ENCODE data around the gene SRCAP. TPM values are rescaled to one million over a fixed set of nuclear protein-coding genes. Genes with fewer than 3 reads are reported as not detected.

The SRCAP gene
- total RNA-seq, 1 experiment from 2014 or later, result 58.5 TPM

DNA sequence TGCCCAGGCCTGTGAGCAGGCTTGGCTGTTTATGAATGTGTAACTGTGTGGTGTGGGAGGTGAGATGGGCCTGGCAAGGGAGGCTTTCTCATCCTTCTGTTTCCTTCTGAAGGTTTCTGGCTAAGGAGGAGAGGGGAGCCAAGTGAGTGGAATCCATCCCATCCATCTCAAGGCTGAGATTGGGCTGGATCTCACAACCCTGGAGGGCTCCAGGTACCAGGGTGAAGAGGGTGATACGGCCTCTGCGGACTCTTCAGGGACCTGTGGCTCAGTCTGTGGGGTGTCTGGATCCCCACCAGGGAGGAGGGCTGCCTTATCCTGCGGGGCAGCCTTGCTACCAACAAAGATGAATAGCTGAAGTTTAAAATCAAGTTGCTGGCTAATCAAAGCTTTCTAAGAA lies 81.0 kb downstream of the SRCAP start:
- ChIA-PET POLR2A (no interaction called here), CTCF (no interaction called here)
- ATAC-seq (no peak), DNase-seq (ENCODE audit: low spot score) (no peak)
- H3K27ac Mint-ChIP-seq, result no peak overlapping the region
- H3K9me3 Mint-ChIP-seq, result no peaks in the 10 kb centered on the region
- H3K4me3 Mint-ChIP-seq, result no peak overlapping the region
- H3K27me3 Mint-ChIP-seq (ENCODE audit: low read depth), result no peaks in the 10 kb centered on the region; the same call in 1 of the 2 replicates
- peaks cover 14% of the 10 kb centered on the region for H3K36me3 Mint-ChIP-seq
- TF ChIP-seq HMGA2 (CRISPR knock-in tag; IDR thresholded peaks at IDR 0.05), result no peak
- no peak for TF ChIP-seq ZNF317 (CRISPR knock-in tag; IDR thresholded peaks at IDR 0.05; ENCODE audit: borderline replicate concordance, low read depth)
- TF ChIP-seq, protein P1, sequence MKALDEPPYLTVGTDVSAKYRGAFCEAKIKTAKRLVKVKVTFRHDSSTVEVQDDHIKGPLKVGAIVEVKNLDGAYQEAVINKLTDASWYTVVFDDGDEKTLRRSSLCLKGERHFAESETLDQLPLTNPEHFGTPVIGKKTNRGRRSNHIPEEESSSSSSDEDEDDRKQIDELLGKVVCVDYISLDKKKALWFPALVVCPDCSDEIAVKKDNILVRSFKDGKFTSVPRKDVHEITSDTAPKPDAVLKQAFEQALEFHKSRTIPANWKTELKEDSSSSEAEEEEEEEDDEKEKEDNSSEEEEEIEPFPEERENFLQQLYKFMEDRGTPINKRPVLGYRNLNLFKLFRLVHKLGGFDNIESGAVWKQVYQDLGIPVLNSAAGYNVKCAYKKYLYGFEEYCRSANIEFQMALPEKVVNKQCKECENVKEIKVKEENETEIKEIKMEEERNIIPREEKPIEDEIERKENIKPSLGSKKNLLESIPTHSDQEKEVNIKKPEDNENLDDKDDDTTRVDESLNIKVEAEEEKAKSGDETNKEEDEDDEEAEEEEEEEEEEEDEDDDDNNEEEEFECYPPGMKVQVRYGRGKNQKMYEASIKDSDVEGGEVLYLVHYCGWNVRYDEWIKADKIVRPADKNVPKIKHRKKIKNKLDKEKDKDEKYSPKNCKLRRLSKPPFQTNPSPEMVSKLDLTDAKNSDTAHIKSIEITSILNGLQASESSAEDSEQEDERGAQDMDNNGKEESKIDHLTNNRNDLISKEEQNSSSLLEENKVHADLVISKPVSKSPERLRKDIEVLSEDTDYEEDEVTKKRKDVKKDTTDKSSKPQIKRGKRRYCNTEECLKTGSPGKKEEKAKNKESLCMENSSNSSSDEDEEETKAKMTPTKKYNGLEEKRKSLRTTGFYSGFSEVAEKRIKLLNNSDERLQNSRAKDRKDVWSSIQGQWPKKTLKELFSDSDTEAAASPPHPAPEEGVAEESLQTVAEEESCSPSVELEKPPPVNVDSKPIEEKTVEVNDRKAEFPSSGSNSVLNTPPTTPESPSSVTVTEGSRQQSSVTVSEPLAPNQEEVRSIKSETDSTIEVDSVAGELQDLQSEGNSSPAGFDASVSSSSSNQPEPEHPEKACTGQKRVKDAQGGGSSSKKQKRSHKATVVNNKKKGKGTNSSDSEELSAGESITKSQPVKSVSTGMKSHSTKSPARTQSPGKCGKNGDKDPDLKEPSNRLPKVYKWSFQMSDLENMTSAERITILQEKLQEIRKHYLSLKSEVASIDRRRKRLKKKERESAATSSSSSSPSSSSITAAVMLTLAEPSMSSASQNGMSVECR (CRISPR knock-in tag; IDR thresholded peaks at IDR 0.05; ENCODE audit: borderline replicate concordance), result no peak
- TF ChIP-seq NR3C1 (CRISPR knock-in tag; conservative IDR thresholded peaks at IDR 0.05; ENCODE audit: low read depth), result no peak
- TF ChIP-seq, protein P2, sequence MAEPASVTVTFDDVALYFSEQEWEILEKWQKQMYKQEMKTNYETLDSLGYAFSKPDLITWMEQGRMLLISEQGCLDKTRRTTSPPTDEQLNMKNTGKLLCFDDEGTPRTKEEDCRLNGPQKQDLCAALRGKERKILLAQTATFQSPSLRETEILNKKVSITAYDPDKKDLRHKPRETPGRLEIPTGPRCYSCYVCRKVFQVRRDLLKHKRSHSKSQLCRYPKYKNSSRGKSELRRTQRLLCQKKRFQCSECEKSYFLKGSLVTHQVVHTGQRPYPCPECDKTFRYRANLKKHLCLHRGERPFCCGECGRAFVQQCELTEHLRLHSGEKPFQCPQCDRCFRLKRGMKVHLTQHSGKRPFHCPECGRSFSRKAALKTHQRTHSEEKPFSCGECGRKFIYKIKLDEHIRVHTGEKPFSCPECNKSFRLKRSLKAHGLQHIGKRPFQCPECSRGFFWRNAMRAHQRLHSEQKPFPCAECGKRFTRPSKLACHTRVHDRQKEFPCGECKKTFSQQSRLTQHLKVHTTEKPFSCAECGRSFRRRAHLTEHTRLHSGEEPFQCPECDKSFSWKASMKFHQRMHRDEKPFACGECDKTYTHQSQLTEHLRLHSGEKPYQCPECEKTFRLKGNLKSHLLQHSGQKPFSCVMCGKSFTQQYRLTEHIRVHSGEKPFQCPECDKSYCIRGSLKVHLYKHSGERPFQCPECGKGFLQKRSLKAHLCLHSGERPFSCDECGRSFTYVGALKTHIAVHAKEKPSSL (CRISPR knock-in tag; conservative IDR thresholded peaks at IDR 0.05), result no peak
- TF ChIP-seq ZNF232 (CRISPR knock-in tag; IDR thresholded peaks at IDR 0.05), result no peak
- no peak for TF ChIP-seq MYBL2 (CRISPR knock-in tag; IDR thresholded peaks at IDR 0.05)
- TF ChIP-seq, protein P3, sequence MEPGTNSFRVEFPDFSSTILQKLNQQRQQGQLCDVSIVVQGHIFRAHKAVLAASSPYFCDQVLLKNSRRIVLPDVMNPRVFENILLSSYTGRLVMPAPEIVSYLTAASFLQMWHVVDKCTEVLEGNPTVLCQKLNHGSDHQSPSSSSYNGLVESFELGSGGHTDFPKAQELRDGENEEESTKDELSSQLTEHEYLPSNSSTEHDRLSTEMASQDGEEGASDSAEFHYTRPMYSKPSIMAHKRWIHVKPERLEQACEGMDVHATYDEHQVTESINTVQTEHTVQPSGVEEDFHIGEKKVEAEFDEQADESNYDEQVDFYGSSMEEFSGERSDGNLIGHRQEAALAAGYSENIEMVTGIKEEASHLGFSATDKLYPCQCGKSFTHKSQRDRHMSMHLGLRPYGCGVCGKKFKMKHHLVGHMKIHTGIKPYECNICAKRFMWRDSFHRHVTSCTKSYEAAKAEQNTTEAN (CRISPR knock-in tag; IDR thresholded peaks at IDR 0.05), result no peak
- no peak for TF ChIP-seq NFE2L1 (CRISPR knock-in tag; IDR thresholded peaks at IDR 0.05)
- TF ChIP-seq, protein P4, sequence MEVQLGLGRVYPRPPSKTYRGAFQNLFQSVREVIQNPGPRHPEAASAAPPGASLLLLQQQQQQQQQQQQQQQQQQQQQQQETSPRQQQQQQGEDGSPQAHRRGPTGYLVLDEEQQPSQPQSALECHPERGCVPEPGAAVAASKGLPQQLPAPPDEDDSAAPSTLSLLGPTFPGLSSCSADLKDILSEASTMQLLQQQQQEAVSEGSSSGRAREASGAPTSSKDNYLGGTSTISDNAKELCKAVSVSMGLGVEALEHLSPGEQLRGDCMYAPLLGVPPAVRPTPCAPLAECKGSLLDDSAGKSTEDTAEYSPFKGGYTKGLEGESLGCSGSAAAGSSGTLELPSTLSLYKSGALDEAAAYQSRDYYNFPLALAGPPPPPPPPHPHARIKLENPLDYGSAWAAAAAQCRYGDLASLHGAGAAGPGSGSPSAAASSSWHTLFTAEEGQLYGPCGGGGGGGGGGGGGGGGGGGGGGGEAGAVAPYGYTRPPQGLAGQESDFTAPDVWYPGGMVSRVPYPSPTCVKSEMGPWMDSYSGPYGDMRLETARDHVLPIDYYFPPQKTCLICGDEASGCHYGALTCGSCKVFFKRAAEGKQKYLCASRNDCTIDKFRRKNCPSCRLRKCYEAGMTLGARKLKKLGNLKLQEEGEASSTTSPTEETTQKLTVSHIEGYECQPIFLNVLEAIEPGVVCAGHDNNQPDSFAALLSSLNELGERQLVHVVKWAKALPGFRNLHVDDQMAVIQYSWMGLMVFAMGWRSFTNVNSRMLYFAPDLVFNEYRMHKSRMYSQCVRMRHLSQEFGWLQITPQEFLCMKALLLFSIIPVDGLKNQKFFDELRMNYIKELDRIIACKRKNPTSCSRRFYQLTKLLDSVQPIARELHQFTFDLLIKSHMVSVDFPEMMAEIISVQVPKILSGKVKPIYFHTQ (CRISPR knock-in tag; IDR thresholded peaks at IDR 0.05), result no peak
- TF ChIP-seq IRF2 (CRISPR knock-in tag; IDR thresholded peaks at IDR 0.05; ENCODE audit: borderline replicate concordance, low read depth), result no peak
- peaks cover 25% of the 10 kb centered on the region for H3K4me1 Mint-ChIP-seq

DNA sequence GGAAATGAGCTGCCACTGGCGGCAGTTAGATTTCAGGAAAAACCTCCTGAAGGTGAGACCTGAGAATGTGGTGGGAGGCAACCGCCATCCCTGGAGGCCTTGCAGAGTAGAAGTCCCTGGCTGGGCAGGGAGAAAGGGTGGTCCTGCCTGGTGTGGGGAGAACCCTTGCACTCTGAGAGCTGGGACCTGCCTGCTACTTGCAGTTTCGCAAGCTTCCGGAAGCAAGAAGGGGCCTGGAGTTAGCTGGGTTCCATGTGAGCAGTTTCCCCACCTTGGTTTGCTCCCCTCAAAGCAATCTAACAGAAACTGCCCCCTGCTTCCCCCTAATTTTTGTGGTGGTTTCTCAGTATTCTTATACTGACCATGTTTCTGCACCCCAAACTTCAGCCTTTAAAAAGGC lies 81.6 kb downstream of the SRCAP start:
- Mint-ChIP-seq H3K4me1 (peaks cover 30% of the 10 kb centered on the region), H3K36me3 (peaks cover 14% of the 10 kb centered on the region), H3K27ac (no peak overlapping the region), H3K4me3 (no peak overlapping the region), H3K9me3 (no peaks in the 10 kb centered on the region), H3K27me3 (ENCODE audit: low read depth) (no peaks in the 10 kb centered on the region; the same call in 1 of the 2 replicates)
- ChIA-PET CTCF (no interaction called here), POLR2A (no interaction called here)
- no peak for ATAC-seq
- no peak for DNase-seq (ENCODE audit: low spot score)
- TF ChIP-seq, protein P5, sequence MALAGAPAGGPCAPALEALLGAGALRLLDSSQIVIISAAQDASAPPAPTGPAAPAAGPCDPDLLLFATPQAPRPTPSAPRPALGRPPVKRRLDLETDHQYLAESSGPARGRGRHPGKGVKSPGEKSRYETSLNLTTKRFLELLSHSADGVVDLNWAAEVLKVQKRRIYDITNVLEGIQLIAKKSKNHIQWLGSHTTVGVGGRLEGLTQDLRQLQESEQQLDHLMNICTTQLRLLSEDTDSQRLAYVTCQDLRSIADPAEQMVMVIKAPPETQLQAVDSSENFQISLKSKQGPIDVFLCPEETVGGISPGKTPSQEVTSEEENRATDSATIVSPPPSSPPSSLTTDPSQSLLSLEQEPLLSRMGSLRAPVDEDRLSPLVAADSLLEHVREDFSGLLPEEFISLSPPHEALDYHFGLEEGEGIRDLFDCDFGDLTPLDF (CRISPR knock-in tag; IDR thresholded peaks at IDR 0.05), result no peak
- TF ChIP-seq ZNF138 (CRISPR knock-in tag; conservative IDR thresholded peaks at IDR 0.05) (no peak), MYBL2 (CRISPR knock-in tag; IDR thresholded peaks at IDR 0.05) (no peak), ZNF423 (CRISPR knock-in tag; IDR thresholded peaks at IDR 0.05) (no peak)
- TF ChIP-seq, protein P6, sequence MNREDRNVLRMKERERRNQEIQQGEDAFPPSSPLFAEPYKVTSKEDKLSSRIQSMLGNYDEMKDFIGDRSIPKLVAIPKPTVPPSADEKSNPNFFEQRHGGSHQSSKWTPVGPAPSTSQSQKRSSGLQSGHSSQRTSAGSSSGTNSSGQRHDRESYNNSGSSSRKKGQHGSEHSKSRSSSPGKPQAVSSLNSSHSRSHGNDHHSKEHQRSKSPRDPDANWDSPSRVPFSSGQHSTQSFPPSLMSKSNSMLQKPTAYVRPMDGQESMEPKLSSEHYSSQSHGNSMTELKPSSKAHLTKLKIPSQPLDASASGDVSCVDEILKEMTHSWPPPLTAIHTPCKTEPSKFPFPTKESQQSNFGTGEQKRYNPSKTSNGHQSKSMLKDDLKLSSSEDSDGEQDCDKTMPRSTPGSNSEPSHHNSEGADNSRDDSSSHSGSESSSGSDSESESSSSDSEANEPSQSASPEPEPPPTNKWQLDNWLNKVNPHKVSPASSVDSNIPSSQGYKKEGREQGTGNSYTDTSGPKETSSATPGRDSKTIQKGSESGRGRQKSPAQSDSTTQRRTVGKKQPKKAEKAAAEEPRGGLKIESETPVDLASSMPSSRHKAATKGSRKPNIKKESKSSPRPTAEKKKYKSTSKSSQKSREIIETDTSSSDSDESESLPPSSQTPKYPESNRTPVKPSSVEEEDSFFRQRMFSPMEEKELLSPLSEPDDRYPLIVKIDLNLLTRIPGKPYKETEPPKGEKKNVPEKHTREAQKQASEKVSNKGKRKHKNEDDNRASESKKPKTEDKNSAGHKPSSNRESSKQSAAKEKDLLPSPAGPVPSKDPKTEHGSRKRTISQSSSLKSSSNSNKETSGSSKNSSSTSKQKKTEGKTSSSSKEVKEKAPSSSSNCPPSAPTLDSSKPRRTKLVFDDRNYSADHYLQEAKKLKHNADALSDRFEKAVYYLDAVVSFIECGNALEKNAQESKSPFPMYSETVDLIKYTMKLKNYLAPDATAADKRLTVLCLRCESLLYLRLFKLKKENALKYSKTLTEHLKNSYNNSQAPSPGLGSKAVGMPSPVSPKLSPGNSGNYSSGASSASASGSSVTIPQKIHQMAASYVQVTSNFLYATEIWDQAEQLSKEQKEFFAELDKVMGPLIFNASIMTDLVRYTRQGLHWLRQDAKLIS (CRISPR knock-in tag; IDR thresholded peaks at IDR 0.05; ENCODE audit: borderline replicate concordance), result no peak
- TF ChIP-seq, protein P7, sequence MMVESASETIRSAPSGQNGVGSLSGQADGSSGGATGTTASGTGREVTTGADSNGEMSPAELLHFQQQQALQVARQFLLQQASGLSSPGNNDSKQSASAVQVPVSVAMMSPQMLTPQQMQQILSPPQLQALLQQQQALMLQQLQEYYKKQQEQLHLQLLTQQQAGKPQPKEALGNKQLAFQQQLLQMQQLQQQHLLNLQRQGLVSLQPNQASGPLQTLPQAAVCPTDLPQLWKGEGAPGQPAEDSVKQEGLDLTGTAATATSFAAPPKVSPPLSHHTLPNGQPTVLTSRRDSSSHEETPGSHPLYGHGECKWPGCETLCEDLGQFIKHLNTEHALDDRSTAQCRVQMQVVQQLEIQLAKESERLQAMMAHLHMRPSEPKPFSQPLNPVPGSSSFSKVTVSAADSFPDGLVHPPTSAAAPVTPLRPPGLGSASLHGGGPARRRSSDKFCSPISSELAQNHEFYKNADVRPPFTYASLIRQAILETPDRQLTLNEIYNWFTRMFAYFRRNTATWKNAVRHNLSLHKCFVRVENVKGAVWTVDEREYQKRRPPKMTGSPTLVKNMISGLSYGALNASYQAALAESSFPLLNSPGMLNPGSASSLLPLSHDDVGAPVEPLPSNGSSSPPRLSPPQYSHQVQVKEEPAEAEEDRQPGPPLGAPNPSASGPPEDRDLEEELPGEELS (CRISPR knock-in tag; IDR thresholded peaks at IDR 0.05), result no peak

Measured in WTC11 (cell line).